OCI-LY1 (cell line): ENCODE measurements around the gene GNG13.

Source experiments
- EZH2 ChIP-seq: fragments of 200-600 bp; sonication (generic), shearing (Covaris generic); IDR thresholded peaks from 2 replicates; pipeline ENCODE4 v1.8.0; 2017; ENCODE audit warnings: borderline replicate concordance, mixed run types, mild to moderate bottlenecking, antibody characterized with exemption, low read length, moderate library complexity, mixed read lengths
- TF ChIP-seq, protein P1 (sequence below): fragments of 200-600 bp; sonication (generic), shearing (Covaris generic); IDR thresholded peaks from 2 replicates; pipeline ENCODE4 v1.5.1; 2017; ENCODE audit warnings: mild to moderate bottlenecking, antibody characterized with exemption, low read length, moderate library complexity, mixed read lengths

DNA sequence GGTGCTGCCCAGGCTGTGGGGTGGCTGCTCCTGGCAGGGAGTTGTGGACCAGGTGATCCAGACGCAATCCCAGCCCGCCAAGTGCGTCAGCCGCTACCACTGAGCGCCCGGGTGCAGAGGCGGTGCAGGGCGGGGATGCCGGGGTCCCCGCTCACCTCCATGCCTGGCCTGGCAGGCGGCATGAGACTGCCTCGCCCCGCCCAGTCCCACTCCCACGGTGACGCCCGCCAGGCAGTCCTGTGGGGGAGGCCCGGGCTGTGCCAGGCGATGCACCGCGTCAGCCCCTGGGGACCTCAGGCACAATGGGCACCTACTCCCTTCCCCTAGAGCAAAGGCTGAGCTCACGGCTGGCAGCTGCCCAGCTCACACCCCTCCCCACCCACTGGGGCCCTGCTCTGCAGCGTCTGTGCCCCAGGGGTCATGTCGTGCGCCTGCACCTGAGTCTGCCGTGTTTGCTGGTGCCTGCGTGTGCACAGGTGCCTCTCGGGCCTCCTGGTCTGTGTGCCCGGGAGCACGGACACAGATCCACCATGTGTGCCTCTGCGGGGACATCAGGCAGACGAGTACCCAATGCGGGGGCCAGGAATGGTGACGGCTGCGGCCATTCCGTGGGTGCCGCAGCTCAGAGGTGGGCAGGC, 17.6 kb downstream of the GNG13 start:
- no peak for TF ChIP-seq EZH2
- TF ChIP-seq, protein P1, sequence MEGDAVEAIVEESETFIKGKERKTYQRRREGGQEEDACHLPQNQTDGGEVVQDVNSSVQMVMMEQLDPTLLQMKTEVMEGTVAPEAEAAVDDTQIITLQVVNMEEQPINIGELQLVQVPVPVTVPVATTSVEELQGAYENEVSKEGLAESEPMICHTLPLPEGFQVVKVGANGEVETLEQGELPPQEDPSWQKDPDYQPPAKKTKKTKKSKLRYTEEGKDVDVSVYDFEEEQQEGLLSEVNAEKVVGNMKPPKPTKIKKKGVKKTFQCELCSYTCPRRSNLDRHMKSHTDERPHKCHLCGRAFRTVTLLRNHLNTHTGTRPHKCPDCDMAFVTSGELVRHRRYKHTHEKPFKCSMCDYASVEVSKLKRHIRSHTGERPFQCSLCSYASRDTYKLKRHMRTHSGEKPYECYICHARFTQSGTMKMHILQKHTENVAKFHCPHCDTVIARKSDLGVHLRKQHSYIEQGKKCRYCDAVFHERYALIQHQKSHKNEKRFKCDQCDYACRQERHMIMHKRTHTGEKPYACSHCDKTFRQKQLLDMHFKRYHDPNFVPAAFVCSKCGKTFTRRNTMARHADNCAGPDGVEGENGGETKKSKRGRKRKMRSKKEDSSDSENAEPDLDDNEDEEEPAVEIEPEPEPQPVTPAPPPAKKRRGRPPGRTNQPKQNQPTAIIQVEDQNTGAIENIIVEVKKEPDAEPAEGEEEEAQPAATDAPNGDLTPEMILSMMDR, result no peak
